ENCODE results near the gene DPP10.
"Not testable (repeated sequence)": the region's sequence is repeated elsewhere in the genome, so short reads cannot be mapped to it uniquely, and the experiment has no call there.

DPP10 gene

GRCh38 chr2:115305712-115306111, 863.3 kb downstream of the DPP10 start:
- no peak for DNase-seq

GRCh38 chr2:115314119-115314518, 871.7 kb downstream of the DPP10 start:
- no peak for DNase-seq

- DNase-seq, result no peak
Measured at GRCh38 chr2:115327061-115327460, 884.6 kb downstream of the DPP10 start.

- no peak for DNase-seq
Measured at GRCh38 chr2:115359550-115359949, 917.1 kb downstream of the DPP10 start.

- no peak for DNase-seq
Measured at GRCh38 chr2:115364093-115364492, 921.7 kb downstream of the DPP10 start.

- no peak for DNase-seq
Measured at GRCh38 chr2:115369400-115369799, 927.0 kb downstream of the DPP10 start.

GRCh38 chr2:115374981-115375380, 932.5 kb downstream of the DPP10 start:
- no peak for DNase-seq

GRCh38 chr2:115384399-115384798, 942.0 kb downstream of the DPP10 start:
- no peak for DNase-seq

- DNase-seq, result no peak
Measured at GRCh38 chr2:115386465-115386864, 944.0 kb downstream of the DPP10 start.

- no peak for DNase-seq
Measured at GRCh38 chr2:115389024-115389423, 946.6 kb downstream of the DPP10 start.

- DNase-seq, result no peak
Measured at GRCh38 chr2:115389898-115390565, 947.6 kb downstream of the DPP10 start.

- no peak for DNase-seq
Measured at GRCh38 chr2:115396579-115396978, 954.1 kb downstream of the DPP10 start.

- DNase-seq, result no peak
Measured at GRCh38 chr2:115400940-115401339, 958.5 kb downstream of the DPP10 start.

GRCh38 chr2:115412501-115412900, 970.1 kb downstream of the DPP10 start:
- DNase-seq, result no peak

GRCh38 chr2:115413791-115414190, 971.4 kb downstream of the DPP10 start:
- DNase-seq, result no peak

- DNase-seq, result no peak
Measured at GRCh38 chr2:115414466-115414865, 972.0 kb downstream of the DPP10 start.

GRCh38 chr2:115422004-115422634, 979.7 kb downstream of the DPP10 start:
- DNase-seq, result no peak

GRCh38 chr2:115427436-115427835, 985.0 kb downstream of the DPP10 start:
- DNase-seq, result no peak

GRCh38 chr2:115440746-115441145, 998.3 kb downstream of the DPP10 start:
- DNase-seq, result not testable (repeated sequence)

- DNase-seq, result no peak
Measured at GRCh38 chr2:115443539-115444185, 1001.2 kb downstream of the DPP10 start.

- no peak for DNase-seq
Measured at GRCh38 chr2:115460008-115460407, 1017.6 kb downstream of the DPP10 start.

- no peak for DNase-seq
Measured at GRCh38 chr2:115480741-115481140, 1038.3 kb downstream of the DPP10 start.

GRCh38 chr2:115481842-115482241, 1039.4 kb downstream of the DPP10 start:
- DNase-seq, result no peak

- DNase-seq, result no peak
Measured at GRCh38 chr2:115483666-115484065, 1041.2 kb downstream of the DPP10 start.

Measured in NCI-H1694 (cell line).